ENCODE results near the gene AKT2.

DNA sequence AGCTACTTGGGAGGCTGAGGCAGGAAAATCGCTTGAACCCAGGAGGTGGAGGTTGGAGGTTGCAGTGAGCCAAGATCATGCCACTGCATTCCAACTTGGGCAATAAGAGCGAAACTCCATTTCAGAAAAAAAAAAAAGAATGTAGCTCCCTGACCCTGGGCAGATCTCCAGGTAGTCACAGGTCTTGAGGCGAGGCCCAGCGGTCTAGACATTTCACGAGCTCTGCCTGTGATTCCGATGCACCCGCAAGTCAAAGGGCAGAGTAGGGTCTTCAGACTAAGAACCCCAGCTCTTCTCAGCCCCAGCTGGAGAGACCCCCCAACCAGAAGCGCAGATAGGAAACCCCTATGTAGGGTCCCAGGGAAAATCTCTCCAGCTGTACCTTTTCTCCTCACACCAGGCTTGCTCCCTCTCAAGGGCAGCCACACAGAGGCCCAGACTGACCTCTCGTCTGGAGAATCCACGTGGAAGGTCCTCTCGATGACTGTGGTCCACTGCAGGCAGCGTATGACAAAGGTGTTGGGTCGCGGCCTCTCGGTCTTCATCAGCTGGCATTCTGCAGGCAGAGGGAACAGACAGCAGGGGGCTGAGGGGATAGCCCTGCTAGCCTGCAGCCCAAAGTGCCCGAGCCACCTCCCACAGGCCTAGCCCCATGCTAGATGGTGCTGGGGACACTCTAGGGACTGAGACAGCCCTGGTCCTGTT, 30.3 kb downstream of the AKT2 start:
- no peak for TF ChIP-seq POLR2A (IDR thresholded peaks at IDR 0.05)
- TF ChIP-seq, protein P1, sequence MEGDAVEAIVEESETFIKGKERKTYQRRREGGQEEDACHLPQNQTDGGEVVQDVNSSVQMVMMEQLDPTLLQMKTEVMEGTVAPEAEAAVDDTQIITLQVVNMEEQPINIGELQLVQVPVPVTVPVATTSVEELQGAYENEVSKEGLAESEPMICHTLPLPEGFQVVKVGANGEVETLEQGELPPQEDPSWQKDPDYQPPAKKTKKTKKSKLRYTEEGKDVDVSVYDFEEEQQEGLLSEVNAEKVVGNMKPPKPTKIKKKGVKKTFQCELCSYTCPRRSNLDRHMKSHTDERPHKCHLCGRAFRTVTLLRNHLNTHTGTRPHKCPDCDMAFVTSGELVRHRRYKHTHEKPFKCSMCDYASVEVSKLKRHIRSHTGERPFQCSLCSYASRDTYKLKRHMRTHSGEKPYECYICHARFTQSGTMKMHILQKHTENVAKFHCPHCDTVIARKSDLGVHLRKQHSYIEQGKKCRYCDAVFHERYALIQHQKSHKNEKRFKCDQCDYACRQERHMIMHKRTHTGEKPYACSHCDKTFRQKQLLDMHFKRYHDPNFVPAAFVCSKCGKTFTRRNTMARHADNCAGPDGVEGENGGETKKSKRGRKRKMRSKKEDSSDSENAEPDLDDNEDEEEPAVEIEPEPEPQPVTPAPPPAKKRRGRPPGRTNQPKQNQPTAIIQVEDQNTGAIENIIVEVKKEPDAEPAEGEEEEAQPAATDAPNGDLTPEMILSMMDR (IDR thresholded peaks at IDR 0.05), result no peak

Measured in transverse colon (tissue), 3 donors.